Stimulated activated CD8-positive, alpha-beta memory T cell treated with anti-CD3 and anti-CD28 coated beads, Interleukin-4, amount 100 ng/mL, for 4 hours (primary cell): Measurements from ENCODE around the gene WDR4.
"Not testable (repeated sequence)": the region's sequence is repeated elsewhere in the genome, so short reads cannot be mapped to it uniquely, and the experiment has no call there.

Source experiments
- DNase-seq, 2 donors: peaks; one replicate each; pipeline ENCODE4 v3.0.0-alpha.2; 2020; ENCODE audit warnings: low read depth in 2 of 2, low spot score in 1 of 2

The WDR4 gene

DNA sequence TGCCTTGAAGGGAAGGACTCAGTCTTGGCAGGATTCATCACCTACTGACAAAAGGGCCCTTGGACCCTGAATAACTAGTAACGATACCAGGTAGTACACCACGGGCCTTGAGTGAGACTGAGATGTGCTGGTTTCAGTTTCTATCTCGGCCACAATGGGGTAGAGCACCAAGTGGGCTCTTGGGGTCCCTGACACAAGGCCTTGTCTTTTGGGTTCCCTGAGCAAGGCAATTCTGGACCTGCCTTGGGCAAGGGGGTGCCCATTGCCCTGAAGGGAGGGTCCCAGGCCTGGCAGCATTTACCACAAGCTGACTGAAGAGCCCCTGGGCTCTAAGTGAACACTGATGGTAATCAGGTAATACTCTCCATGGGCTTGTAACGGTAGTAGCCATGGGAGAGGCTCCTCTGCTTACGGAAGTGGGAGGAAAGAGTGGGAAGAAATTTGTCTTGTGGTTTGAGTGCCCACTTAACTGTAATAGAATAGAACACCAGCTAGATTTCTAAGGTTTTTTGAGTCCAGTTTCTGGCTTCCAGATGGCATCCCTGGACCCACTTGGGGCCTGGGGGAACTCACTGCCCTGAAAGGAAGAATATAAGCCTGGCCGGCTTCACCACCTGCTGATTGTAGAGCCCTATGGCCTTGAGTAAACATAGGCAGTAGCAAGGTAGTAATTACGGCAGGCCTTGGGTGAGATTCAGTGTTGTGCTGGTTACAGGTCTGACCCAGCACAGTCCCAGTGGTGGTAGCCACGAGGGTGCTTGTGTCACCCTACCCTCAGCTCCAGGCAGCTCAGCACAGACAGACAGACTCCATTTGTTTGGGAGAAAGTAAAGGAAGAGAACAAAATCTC lies 58.5 kb downstream of the WDR4 start:
- DNase-seq: no peak

- no peak for DNase-seq
These were observed 59.3 kb downstream of the WDR4 start for GRCh38 chr21:42819861-42820615.

- peak in 1 of 2 donors; percentile 24 for DNase-seq
These were observed 61.0 kb downstream of the WDR4 start for GRCh38 chr21:42818328-42818749.

GRCh38 chr21:42815217-42815616 lies 64.1 kb downstream of the WDR4 start:
- no peak for DNase-seq

- not testable (repeated sequence) for DNase-seq
These were observed 66.7 kb downstream of the WDR4 start for GRCh38 chr21:42812528-42813241.

GRCh38 chr21:42811960-42812359 lies 67.4 kb downstream of the WDR4 start:
- DNase-seq: no peak

GRCh38 chr21:42809577-42810475 lies 69.5 kb downstream of the WDR4 start:
- no peak for DNase-seq

GRCh38 chr21:42809171-42809570 lies 70.2 kb downstream of the WDR4 start:
- no peak for DNase-seq

- DNase-seq: no peak
These were observed 71.3 kb downstream of the WDR4 start for GRCh38 chr21:42807938-42808613.

- DNase-seq: not testable (repeated sequence)
These were observed 71.9 kb downstream of the WDR4 start for GRCh38 chr21:42807293-42807895.

- DNase-seq: no peak
These were observed 72.7 kb downstream of the WDR4 start for GRCh38 chr21:42806509-42807140.

DNA sequence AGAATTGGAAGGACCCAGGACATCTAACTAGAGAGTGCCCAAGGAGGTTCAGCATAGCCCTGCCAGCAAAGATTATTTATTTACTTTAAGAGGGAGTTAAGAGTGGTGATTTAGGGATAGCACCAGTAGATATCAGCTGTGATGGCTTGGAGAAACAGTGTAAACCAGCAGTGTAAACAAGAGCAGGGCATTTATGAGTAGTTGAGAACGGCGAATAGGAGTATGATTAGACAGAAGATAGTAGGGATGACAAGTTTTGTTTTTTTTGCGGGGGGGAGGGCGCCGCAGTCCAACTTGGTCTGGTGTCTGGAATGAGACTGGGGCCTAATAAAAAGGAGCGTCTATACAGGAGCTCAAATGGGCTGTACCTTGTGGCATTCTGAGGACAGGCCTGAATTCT lies 77.7 kb downstream of the WDR4 start:
- DNase-seq: not testable (repeated sequence)

GRCh38 chr21:42799948-42800347 lies 79.4 kb downstream of the WDR4 start:
- no peak for DNase-seq

DNA sequence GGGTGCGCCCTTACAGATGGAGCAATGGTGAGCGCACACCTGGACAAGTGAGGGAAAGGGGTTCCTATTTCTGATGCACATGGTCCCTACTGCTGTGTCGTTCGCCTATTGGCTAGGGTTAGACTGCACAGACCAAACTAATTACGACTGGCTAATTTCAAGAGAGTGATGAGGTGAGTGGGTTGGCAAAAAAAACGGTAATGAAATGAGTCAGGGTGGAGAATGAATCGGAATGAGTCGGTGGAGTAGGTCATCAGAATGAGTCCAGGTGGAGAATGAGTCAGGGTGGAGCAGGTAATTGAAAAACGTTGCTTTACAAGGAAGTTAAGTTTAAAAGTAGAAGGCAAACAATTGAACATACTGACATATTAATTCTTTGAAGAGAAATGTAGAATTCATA lies 79.8 kb downstream of the WDR4 start:
- DNase-seq: no peak
